ENCODE results near the gene C2CD2.

DNA sequence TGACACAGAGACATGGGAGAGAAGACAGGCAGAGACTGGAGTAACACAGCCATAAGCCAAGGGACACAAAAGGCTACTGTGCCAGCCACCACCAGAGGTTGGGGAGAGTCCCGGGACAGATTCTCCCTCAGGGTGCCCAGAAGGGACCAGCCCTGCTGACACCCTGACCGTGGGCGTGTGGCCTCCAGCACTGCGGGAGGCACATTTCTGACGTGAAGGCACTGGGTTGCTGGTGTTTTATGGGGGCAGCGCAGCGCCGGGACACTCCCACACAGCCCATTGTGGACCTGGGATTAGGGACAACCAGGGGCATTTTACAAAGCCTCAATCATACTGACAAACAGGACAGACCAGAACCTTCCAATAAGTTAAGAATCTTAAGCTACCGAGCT, 100.9 kb downstream of the C2CD2 start:
- TF ChIP-seq, protein P1, sequence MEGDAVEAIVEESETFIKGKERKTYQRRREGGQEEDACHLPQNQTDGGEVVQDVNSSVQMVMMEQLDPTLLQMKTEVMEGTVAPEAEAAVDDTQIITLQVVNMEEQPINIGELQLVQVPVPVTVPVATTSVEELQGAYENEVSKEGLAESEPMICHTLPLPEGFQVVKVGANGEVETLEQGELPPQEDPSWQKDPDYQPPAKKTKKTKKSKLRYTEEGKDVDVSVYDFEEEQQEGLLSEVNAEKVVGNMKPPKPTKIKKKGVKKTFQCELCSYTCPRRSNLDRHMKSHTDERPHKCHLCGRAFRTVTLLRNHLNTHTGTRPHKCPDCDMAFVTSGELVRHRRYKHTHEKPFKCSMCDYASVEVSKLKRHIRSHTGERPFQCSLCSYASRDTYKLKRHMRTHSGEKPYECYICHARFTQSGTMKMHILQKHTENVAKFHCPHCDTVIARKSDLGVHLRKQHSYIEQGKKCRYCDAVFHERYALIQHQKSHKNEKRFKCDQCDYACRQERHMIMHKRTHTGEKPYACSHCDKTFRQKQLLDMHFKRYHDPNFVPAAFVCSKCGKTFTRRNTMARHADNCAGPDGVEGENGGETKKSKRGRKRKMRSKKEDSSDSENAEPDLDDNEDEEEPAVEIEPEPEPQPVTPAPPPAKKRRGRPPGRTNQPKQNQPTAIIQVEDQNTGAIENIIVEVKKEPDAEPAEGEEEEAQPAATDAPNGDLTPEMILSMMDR (conservative IDR thresholded peaks at IDR 0.05 in 1 of 2, IDR thresholded peaks at IDR 0.05 in 1 of 2; ENCODE audit: low read depth in 1 of 2, low read length in 2 of 2) = no peak
- no peak for TF ChIP-seq EZH2 (IDR thresholded peaks at IDR 0.05; ENCODE audit: low read length, missing control alignments)
